Subcutaneous adipose tissue (tissue), 4 donors: ENCODE measurements around the gene LRMDA. TPM values are rescaled to one million over a fixed set of nuclear protein-coding genes. Genes with fewer than 3 reads are reported as not detected.

Source experiments
- CTCF ChIP-seq: fragments of 450-650 bp; IDR thresholded peaks from one replicate; pipeline ENCODE4 v1.5.1; 2016; ENCODE audit warnings: low read depth, mild to moderate bottlenecking, control low read depth, antibody characterized with exemption, moderate library complexity
- total RNA-seq, 4 donors: library from RNA; depleted of rRNA; stranded (reverse); fragments of >200 nt; gene quantifications; one replicate each; pipeline ENCODE4 v1.1.0, GENCODE V29; 2016

Gene LRMDA
- total RNA-seq, 4 donors from 2014 or later = 17.4 to 92.1 (median 22.8) TPM

GRCh38 chr10:75542084-75542483, 110.7 kb downstream of the LRMDA start:
- no peak for TF ChIP-seq CTCF

DNA sequence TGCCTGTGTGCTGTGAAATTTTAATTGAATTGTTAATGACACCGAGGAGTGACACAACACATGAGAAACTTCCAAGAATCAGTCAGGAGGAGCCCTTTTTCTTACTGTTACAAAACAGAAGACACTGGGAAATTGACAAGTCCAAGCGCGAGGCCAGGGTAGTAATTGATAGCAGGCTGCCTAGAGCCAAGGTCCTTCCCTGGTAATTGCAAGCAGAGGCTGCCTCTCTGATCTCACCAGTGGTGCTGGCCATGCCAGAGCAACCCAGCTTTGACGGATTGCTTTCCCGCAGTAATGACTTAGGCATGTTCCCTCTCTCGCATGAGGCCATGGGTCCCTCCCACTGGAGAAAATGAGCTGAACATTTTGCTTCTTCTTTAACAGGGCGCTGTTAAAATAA, 111.5 kb downstream of the LRMDA start:
- TF ChIP-seq CTCF = no peak

GRCh38 chr10:75544386-75544785, 113.0 kb downstream of the LRMDA start:
- TF ChIP-seq CTCF = no peak

DNA sequence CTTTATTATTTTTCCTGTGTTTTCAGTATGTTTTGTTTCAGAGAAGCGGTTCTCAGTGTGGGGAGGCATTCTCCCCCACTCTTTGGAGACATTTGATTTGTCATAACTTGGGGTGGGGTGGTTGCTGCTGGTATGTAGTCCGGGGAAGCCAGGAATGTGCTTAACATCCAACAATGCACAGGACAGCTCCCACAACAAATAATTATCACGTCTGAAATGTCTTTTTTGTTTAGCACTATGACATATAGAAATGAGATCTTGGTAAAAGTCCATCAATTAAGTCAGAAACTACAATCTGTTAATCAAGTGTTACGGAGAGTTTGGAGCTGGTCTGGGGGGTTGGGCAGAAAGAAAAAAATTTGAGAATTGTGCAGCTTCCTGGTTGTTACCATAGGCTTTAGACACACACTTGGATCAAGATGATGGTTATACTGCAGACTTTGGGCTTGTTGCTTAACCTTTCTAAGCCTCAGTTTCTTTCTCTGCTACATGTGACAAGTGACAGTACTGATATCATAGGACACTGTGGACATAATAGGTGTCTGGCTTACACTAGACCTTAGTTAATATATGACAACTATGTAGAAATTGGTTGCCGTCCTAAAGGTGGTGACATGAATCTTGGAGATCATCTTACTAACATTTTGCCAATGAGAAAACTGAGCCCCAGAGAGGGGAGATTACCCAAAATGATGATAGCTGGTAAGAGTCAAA, 113.7 kb downstream of the LRMDA start:
- TF ChIP-seq CTCF = no peak

- TF ChIP-seq CTCF = no peak
These were observed 114.6 kb downstream of the LRMDA start for GRCh38 chr10:75546004-75546403.

GRCh38 chr10:75547391-75548298, 116.2 kb downstream of the LRMDA start:
- no peak for TF ChIP-seq CTCF

- no peak for TF ChIP-seq CTCF
These were observed 116.9 kb downstream of the LRMDA start for GRCh38 chr10:75548356-75548755.
